Body of pancreas (tissue), 4 donors: ENCODE measurements around the gene NBL1.

Experiments
- CTCF ChIP-seq, 7 experiments: fragments of 450-650 bp in 4 of 7; fragments of 200-600 bp in 3 of 7; sonication (generic) in 3 of 7; IDR thresholded peaks; one replicate each; pipeline ENCODE4 v1.5.1; 2016 to 2019; ENCODE audit warnings: antibody characterized with exemption in 7 of 7
- POLR2A ChIP-seq, 3 donors: fragments of 450-650 bp; IDR thresholded peaks; one replicate each; pipeline ENCODE4 v1.6.1; 2016; ENCODE audit warnings: antibody characterized with exemption in 3 of 3, mild to moderate bottlenecking in 2 of 3

DNA sequence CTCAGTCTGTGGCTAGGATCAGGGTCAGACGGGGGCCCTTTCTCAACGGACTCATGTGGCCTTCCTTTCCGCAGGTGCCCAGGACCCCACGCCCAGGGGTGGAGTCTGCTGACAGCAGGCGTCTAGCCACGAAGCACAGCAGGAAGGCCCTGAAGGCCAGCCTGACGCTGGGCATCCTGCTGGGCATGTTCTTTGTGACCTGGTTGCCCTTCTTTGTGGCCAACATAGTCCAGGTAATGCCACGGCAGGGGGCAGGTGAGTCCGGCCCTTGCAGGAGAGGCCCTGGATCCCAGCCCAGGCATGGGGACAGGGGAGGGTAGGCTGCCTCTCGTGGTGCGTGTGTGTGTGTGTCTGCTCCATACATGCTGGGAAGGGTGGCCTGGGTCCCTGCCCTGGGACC is 34.4 kb downstream of the NBL1 start:
- TF ChIP-seq POLR2A (IDR thresholded peaks at IDR 0.05) (no peak), CTCF (IDR thresholded peaks at IDR 0.05) (no peak)
